ENCODE measurements around the gene CTRB2.

DNA sequence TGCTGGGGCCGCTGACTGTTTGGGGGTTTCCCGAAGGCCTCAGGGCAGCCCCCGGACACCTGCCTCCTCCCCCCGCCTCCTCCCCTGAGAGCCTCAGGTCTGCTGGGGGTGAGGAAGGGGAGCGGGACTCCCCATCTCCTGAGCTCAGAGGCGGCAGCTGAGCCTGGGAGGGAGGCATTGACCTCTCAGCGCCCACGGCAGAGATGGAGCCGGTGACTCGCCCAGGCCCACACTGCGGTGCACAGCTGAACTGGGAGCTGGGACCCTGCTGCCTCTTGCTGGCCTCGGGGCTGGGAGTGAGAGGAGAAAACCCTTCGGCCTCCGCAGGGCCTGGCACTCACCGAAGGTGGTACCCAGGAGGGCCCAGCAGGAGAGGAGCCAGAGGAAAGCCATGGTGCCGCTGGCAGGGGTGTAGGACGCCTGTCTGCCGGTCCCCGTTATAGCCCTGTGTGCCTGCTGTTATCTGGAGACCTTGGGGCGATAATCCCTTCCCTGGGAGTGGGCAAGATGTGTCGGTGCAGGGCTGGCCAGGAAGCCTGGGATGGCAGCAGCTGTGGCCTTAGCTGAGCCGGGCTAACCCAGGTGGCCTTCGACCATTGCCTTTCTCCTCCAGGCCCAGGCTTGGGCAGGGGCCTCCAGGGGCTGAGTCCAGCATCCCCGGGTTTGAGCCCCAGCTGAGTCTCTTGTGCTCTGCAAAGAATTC, at the start of gene CTRB2:
- TF ChIP-seq, protein P1, sequence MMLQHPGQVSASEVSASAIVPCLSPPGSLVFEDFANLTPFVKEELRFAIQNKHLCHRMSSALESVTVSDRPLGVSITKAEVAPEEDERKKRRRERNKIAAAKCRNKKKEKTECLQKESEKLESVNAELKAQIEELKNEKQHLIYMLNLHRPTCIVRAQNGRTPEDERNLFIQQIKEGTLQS (IDR thresholded peaks at IDR 0.05) = no peak
- TF ChIP-seq, protein P2, sequence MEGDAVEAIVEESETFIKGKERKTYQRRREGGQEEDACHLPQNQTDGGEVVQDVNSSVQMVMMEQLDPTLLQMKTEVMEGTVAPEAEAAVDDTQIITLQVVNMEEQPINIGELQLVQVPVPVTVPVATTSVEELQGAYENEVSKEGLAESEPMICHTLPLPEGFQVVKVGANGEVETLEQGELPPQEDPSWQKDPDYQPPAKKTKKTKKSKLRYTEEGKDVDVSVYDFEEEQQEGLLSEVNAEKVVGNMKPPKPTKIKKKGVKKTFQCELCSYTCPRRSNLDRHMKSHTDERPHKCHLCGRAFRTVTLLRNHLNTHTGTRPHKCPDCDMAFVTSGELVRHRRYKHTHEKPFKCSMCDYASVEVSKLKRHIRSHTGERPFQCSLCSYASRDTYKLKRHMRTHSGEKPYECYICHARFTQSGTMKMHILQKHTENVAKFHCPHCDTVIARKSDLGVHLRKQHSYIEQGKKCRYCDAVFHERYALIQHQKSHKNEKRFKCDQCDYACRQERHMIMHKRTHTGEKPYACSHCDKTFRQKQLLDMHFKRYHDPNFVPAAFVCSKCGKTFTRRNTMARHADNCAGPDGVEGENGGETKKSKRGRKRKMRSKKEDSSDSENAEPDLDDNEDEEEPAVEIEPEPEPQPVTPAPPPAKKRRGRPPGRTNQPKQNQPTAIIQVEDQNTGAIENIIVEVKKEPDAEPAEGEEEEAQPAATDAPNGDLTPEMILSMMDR (IDR thresholded peaks at IDR 0.05; ENCODE audit: low read depth, low read length, missing input control) = no peak
- TF ChIP-seq RAD21 (IDR thresholded peaks at IDR 0.05) = no peak
- TF ChIP-seq TAF1 (conservative IDR thresholded peaks at IDR 0.05) = no peak
- no peak for TF ChIP-seq GABPA (IDR thresholded peaks at IDR 0.05 in 1 of 2, conservative IDR thresholded peaks at IDR 0.05 in 1 of 2)
- no peak for TF ChIP-seq NR2F2 (IDR thresholded peaks at IDR 0.05)
- TF ChIP-seq, protein P3, sequence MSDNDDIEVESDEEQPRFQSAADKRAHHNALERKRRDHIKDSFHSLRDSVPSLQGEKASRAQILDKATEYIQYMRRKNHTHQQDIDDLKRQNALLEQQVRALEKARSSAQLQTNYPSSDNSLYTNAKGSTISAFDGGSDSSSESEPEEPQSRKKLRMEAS (IDR thresholded peaks at IDR 0.05) = no peak
- TF ChIP-seq, protein P4, sequence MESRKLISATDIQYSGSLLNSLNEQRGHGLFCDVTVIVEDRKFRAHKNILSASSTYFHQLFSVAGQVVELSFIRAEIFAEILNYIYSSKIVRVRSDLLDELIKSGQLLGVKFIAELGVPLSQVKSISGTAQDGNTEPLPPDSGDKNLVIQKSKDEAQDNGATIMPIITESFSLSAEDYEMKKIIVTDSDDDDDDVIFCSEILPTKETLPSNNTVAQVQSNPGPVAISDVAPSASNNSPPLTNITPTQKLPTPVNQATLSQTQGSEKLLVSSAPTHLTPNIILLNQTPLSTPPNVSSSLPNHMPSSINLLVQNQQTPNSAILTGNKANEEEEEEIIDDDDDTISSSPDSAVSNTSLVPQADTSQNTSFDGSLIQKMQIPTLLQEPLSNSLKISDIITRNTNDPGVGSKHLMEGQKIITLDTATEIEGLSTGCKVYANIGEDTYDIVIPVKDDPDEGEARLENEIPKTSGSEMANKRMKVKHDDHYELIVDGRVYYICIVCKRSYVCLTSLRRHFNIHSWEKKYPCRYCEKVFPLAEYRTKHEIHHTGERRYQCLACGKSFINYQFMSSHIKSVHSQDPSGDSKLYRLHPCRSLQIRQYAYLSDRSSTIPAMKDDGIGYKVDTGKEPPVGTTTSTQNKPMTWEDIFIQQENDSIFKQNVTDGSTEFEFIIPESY (IDR thresholded peaks at IDR 0.05) = no peak

All from liver (tissue), 3 donors.